HG03469 (cell line): ENCODE results near the gene XIRP1.
A peak's percentile ranks its signal among the peaks of the same experiment; 100 is the strongest.
"Not testable (repeated sequence)": the region's sequence is repeated elsewhere in the genome, so short reads cannot be mapped to it uniquely, and the experiment has no call there.

Experiments used
- ATAC-seq: cut with Tn5 transposase; IDR thresholded peaks from one replicate; pipeline ENCODE4 v1.9.1; 2021; ENCODE audit warnings: mild to moderate bottlenecking, moderate library complexity, moderate number of reproducible peaks; ENCODE audit not compliant: unreplicated experiment

XIRP1 gene

GRCh38 chr3:39192490-39193092 lies at the start of gene XIRP1:
Gene XIRP1, minus strand, starts transcription at chr3:39192595. Its CDS starts 3,150 bp downstream, at chr3:39189445.
- no peak for ATAC-seq

GRCh38 chr3:39241561-39241960 lies 49.2 kb upstream of the XIRP1 start:
- no peak for ATAC-seq

- ATAC-seq: no peak
These were observed 44.6 kb upstream of the XIRP1 start for GRCh38 chr3:39237027-39237426.

- ATAC-seq: no peak
These were observed 42.3 kb upstream of the XIRP1 start for GRCh38 chr3:39234651-39235050.

- ATAC-seq: no peak
These were observed 40.5 kb upstream of the XIRP1 start for GRCh38 chr3:39232859-39233258.

GRCh38 chr3:39230453-39230852 lies 38.1 kb upstream of the XIRP1 start:
- no peak for ATAC-seq

- ATAC-seq: no peak
These were observed 36.1 kb upstream of the XIRP1 start for GRCh38 chr3:39228496-39228895.

GRCh38 chr3:39227596-39227995 lies 35.2 kb upstream of the XIRP1 start:
- not testable (repeated sequence) for ATAC-seq

GRCh38 chr3:39226106-39226741 lies 33.8 kb upstream of the XIRP1 start:
- ATAC-seq: no peak

GRCh38 chr3:39224288-39224687 lies 31.9 kb upstream of the XIRP1 start:
- no peak for ATAC-seq

- no peak for ATAC-seq
These were observed 30.5 kb upstream of the XIRP1 start for GRCh38 chr3:39222939-39223338.

- ATAC-seq: no peak
These were observed 30.1 kb upstream of the XIRP1 start for GRCh38 chr3:39222462-39222861.

- no peak for ATAC-seq
These were observed 28.7 kb upstream of the XIRP1 start for GRCh38 chr3:39221141-39221530.

- ATAC-seq: no peak
These were observed 28.2 kb upstream of the XIRP1 start for GRCh38 chr3:39220407-39221140.

- ATAC-seq: no peak
These were observed 27.3 kb upstream of the XIRP1 start for GRCh38 chr3:39219702-39220101.

GRCh38 chr3:39216176-39216790 lies 23.9 kb upstream of the XIRP1 start:
- ATAC-seq: peak; percentile 95

GRCh38 chr3:39213613-39214012 lies 21.2 kb upstream of the XIRP1 start:
- ATAC-seq: no peak

- no peak for ATAC-seq
These were observed 20.3 kb upstream of the XIRP1 start for GRCh38 chr3:39212665-39213064.

GRCh38 chr3:39211332-39212130 lies 19.1 kb upstream of the XIRP1 start:
- no peak for ATAC-seq

- ATAC-seq: no peak
These were observed 17.7 kb upstream of the XIRP1 start for GRCh38 chr3:39210078-39210477.
